Measurements from ENCODE around the gene FGD4. TPM values are rescaled to one million over a fixed set of nuclear protein-coding genes. Genes with fewer than 3 reads are reported as not detected.

FGD4 gene
- total and polyA plus RNA-seq, 4 donors = 4.8 to 64.6 (median 24.2) TPM

- DNase-seq (peak in 1 of 3 donors; percentile 40), ATAC-seq (ENCODE audit: insufficient read depth, low FRiP score) (no peak)
- peak overlapping the region in 1 of 2 donors; percentile 73 for H3K27ac ChIP-seq (ENCODE audit: low read depth in 1 of 2, low read length in 1 of 2)
- no peaks in the 10 kb centered on the region for H3K36me3 ChIP-seq (ENCODE audit: control insufficient read depth in 4 of 4, insufficient read depth in 4 of 4, low read length in 4 of 4)
- H3K4me1 ChIP-seq (ENCODE audit: control insufficient read depth in 5 of 5, insufficient read depth in 5 of 5, low read length in 5 of 5) = peaks cover 0 to 14% (median 1%) of the 10 kb centered on the region in 5 donors
- H3K9ac ChIP-seq (ENCODE audit: insufficient read depth in 1 of 2, low read length in 2 of 2) = no peak overlapping the region
- TF ChIP-seq CTCF (IDR thresholded peaks at IDR 0.05; ENCODE audit: control extremely low read depth, extremely low read depth) = no peak
- no peak overlapping the region for H3K4me3 ChIP-seq
- no peaks in the 10 kb centered on the region for H3K27me3 ChIP-seq (ENCODE audit: control insufficient read depth in 3 of 3, insufficient read depth in 3 of 3, low read length in 2 of 3)
- no peaks in the 10 kb centered on the region for H3K9me3 ChIP-seq (ENCODE audit: control insufficient read depth in 4 of 4, insufficient read depth in 3 of 4, low read length in 3 of 4)
These were observed 84.1 kb downstream of the FGD4 start for GRCh38 chr12:32483499-32483898.

GRCh38 chr12:32483993-32484392, 84.6 kb downstream of the FGD4 start:
- TF ChIP-seq CTCF (IDR thresholded peaks at IDR 0.05; ENCODE audit: control extremely low read depth, extremely low read depth) = no peak
- no peak for ATAC-seq (ENCODE audit: insufficient read depth, low FRiP score)
- Histone ChIP-seq H3K9me3 (ENCODE audit: control insufficient read depth in 4 of 4, insufficient read depth in 3 of 4, low read length in 3 of 4) (no peaks in the 10 kb centered on the region), H3K9ac (ENCODE audit: insufficient read depth in 1 of 2, low read length in 2 of 2) (no peak overlapping the region), H3K27me3 (ENCODE audit: control insufficient read depth in 3 of 3, insufficient read depth in 3 of 3, low read length in 2 of 3) (no peaks in the 10 kb centered on the region), H3K4me1 (ENCODE audit: control insufficient read depth in 5 of 5, insufficient read depth in 5 of 5, low read length in 5 of 5) (peaks cover 0 to 14% (median 1%) of the 10 kb centered on the region in 5 donors), H3K27ac (ENCODE audit: low read depth in 1 of 2, low read length in 1 of 2) (no peak overlapping the region), H3K4me3 (no peak overlapping the region), H3K36me3 (ENCODE audit: control insufficient read depth in 4 of 4, insufficient read depth in 4 of 4, low read length in 4 of 4) (no peaks in the 10 kb centered on the region)
- DNase-seq = no peak
- WGBS, 2 donors = 62 to 69% methylated on average over 1 of the region's 1 CpG

- DNase-seq (peak in 1 of 3 donors; percentile 35), ATAC-seq (ENCODE audit: insufficient read depth, low FRiP score) (no peak)
- Histone ChIP-seq H3K9me3 (ENCODE audit: control insufficient read depth in 4 of 4, insufficient read depth in 3 of 4, low read length in 3 of 4) (no peaks in the 10 kb centered on the region), H3K27me3 (ENCODE audit: control insufficient read depth in 3 of 3, insufficient read depth in 3 of 3, low read length in 2 of 3) (no peaks in the 10 kb centered on the region), H3K27ac (ENCODE audit: low read depth in 1 of 2, low read length in 1 of 2) (no peak overlapping the region), H3K36me3 (ENCODE audit: control insufficient read depth in 4 of 4, insufficient read depth in 4 of 4, low read length in 4 of 4) (no peaks in the 10 kb centered on the region), H3K9ac (ENCODE audit: insufficient read depth in 1 of 2, low read length in 2 of 2) (no peak overlapping the region), H3K4me3 (no peak overlapping the region), H3K4me1 (ENCODE audit: control insufficient read depth in 5 of 5, insufficient read depth in 5 of 5, low read length in 5 of 5) (peaks cover 0 to 14% (median 1%) of the 10 kb centered on the region in 5 donors)
- WGBS, 2 donors = 11 to 12% methylated on average over 2 of the region's 2 CpGs
- no peak for TF ChIP-seq CTCF (IDR thresholded peaks at IDR 0.05; ENCODE audit: control extremely low read depth, extremely low read depth)
These were observed 86.8 kb downstream of the FGD4 start for GRCh38 chr12:32486158-32486557.

- Histone ChIP-seq H3K4me1 (ENCODE audit: control insufficient read depth in 5 of 5, insufficient read depth in 5 of 5, low read length in 5 of 5) (peaks cover 0 to 8% (median 1%) of the 10 kb centered on the region in 5 donors), H3K27ac (ENCODE audit: low read depth in 1 of 2, low read length in 1 of 2) (no peak overlapping the region), H3K36me3 (ENCODE audit: control insufficient read depth in 4 of 4, insufficient read depth in 4 of 4, low read length in 4 of 4) (no peaks in the 10 kb centered on the region), H3K9me3 (ENCODE audit: control insufficient read depth in 4 of 4, insufficient read depth in 3 of 4, low read length in 3 of 4) (no peaks in the 10 kb centered on the region), H3K9ac (ENCODE audit: insufficient read depth in 1 of 2, low read length in 2 of 2) (no peak overlapping the region), H3K27me3 (ENCODE audit: control insufficient read depth in 3 of 3, insufficient read depth in 3 of 3, low read length in 2 of 3) (no peaks in the 10 kb centered on the region), H3K4me3 (no peak overlapping the region)
- WGBS, 2 donors = 57 to 89% methylated on average over 2 of the region's 2 CpGs
- DNase-seq (no peak), ATAC-seq (ENCODE audit: insufficient read depth, low FRiP score) (no peak)
- no peak for TF ChIP-seq CTCF (IDR thresholded peaks at IDR 0.05; ENCODE audit: control extremely low read depth, extremely low read depth)
These were observed 88.8 kb downstream of the FGD4 start for GRCh38 chr12:32488132-32488531.

Data from lung (tissue), 12 donors.